ENCODE measurements around the gene WDFY2. TPM values are rescaled to one million over a fixed set of nuclear protein-coding genes. Genes with fewer than 3 reads are reported as not detected.

The WDFY2 gene
- 10 to 100 TPM; 13.4 to 34.0 (median 18.8) TPM for total RNA-seq

DNA sequence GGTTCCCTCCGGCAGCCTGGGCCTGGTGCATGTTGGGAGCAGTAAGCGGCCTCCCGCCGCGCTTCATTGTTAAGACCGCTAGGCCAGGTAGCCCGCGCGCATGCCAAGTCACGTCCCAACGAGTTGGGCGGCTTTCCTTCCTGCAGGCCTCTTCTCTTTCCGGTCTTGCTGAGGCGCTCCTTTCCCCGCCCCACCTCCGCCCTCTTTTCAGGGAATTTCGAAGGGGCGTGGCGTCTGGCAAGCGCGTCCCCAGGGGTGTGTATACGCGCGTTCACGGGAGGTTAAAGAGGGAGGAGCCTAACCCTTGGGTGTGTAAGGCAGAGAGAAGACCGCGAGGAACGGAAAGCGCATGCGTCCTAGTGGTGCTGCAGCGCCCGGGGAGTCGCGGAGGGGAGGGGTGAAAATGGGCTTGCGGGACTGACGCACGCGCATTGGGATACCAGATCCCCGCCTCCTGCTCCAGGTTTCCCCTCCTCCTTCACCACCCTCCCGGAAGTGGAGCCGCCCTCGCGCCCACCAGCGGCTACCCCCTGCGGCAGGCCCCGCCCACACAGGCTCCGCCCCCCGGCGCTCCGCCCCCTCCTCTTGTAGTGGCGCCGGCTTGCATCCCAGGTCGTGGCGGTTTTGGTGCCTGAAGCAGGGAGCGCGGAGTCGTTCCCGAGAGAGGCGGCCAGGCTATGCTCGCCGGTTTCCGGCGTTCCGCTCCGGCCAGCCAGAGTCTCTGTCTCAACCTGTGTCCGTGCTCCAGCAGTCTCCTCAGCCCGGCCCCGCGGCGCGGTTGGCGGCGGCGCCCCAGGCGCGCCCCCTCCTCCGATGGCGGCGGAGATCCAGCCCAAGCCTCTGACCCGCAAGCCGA lies at the start of gene WDFY2:
Gene WDFY2, plus strand, starts transcription at position 588 of the 856 bp plus-strand sequence. Its CDS starts 226 bp downstream, at position 814.
- WGBS, 2 donors, result 0% methylated on average over 60 to 66 of the region's 81 CpGs
- peaks cover 5 to 18% (median 11%) of the 10 kb centered on the region in 4 donors for H3K4me1 ChIP-seq
- ATAC-seq (ENCODE audit: low FRiP score in 2 of 2), result peak; percentile 97 to 99
- H3K27ac ChIP-seq, result peak within 1 kb of the TSS; percentile 89 to 94 (median 92)
- no peaks in the 10 kb centered on the region for H3K27me3 ChIP-seq
- TF ChIP-seq EP300 (IDR thresholded peaks at IDR 0.05) (peak in 1 of 4 donors; percentile 65), POLR2A (IDR thresholded peaks at IDR 0.05) (peak in 3 of 4 donors; percentile 77 to 94 (median 94)), POLR2AphosphoS5 (IDR thresholded peaks at IDR 0.05) (peak; percentile 70 to 89), CTCF (IDR thresholded peaks at IDR 0.05) (peak in 5 of 6 experiments; percentile 10 to 57 (median 55))
- peak; percentile 100 for DNase-seq
- H3K4me3 ChIP-seq, result peak within 1 kb of the TSS; percentile 81 to 96 (median 94)
- H3K36me3 ChIP-seq, result no peaks in the 10 kb centered on the region
- no peaks in the 10 kb centered on the region for H3K9me3 ChIP-seq

DNA sequence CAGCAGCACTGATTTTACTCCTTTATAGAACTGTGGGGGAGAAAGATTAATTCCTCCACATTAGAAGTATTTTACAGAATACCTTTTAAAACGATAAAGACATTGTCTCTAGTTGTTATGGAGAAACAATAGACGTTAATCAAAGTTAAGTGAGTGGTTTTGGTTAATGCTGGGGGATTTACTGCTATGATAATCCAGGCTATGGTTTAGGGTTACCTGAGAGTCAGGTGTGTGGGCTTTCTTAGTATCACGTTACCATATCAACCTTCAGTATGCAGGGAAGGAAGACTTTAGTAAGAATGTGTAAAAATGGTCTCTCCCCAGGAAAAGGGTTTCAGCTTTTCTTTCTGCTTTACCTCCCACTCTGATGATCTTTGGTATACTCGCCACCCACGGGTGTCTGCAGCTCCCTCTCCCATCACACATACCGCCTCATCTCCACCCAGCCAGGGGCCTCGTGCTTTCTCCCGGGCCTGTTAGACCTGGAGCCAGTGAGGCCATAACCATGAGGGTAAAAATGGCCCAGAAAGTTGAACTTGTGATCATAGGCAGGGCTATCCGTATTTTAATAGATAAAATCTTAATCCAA lies 45.6 kb upstream of the WDFY2 start:
- Histone ChIP-seq H3K9me3 (no peaks in the 10 kb centered on the region), H3K27me3 (no peaks in the 10 kb centered on the region), H3K36me3 (no peaks in the 10 kb centered on the region), H3K4me1 (peaks cover 0 to 9% (median 9%) of the 10 kb centered on the region in 4 donors), H3K27ac (no peak overlapping the region), H3K4me3 (no peak overlapping the region)
- ATAC-seq (ENCODE audit: low FRiP score in 2 of 2) (peak in 1 of 2 donors; percentile 20), DNase-seq (no peak)
- WGBS, 2 donors, result 82% methylated on average over 9 of the region's 9 CpGs
- no peak for TF ChIP-seq POLR2AphosphoS5 (IDR thresholded peaks at IDR 0.05)
- TF ChIP-seq POLR2A (IDR thresholded peaks at IDR 0.05), result no peak
- no peak for TF ChIP-seq CTCF (IDR thresholded peaks at IDR 0.05)
- no peak for TF ChIP-seq EP300 (IDR thresholded peaks at IDR 0.05)

DNA sequence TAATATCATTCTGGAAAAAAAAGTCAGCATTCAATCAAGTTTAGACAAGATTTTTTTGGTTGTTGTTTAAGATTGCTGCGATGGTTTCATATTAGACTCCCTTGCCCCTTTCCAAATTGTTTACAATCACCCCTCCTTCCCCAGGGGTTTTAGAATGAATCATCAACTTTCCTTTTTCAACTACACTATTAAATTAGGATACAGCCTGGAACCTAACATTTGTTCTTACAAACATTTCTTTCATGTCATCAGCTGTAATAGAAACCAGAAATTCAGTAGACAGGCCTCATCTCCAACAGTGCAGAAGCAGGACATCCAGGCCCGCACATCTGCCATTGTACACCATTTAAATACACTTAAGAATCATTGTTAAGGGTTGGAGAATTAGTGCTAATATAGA lies 44.4 kb upstream of the WDFY2 start:
- WGBS, 2 donors, result 66 to 77% methylated on average over 2 of the region's 2 CpGs
- H3K27ac ChIP-seq, result no peak overlapping the region
- ATAC-seq (ENCODE audit: low FRiP score in 2 of 2), result peak in 1 of 2 donors; percentile 63

GRCh38 chr13:51541037-51541436 lies 43.2 kb upstream of the WDFY2 start:
- no peak for DNase-seq
- H3K27me3 ChIP-seq, result no peaks in the 10 kb centered on the region
- H3K4me1 ChIP-seq, result peaks cover 0 to 7% (median 2%) of the 10 kb centered on the region in 4 donors
- no peak overlapping the region for H3K4me3 ChIP-seq
- no peak for TF ChIP-seq CTCF (IDR thresholded peaks at IDR 0.05)
- no peak for TF ChIP-seq EP300 (IDR thresholded peaks at IDR 0.05)
- TF ChIP-seq POLR2A (IDR thresholded peaks at IDR 0.05), result no peak
- no peaks in the 10 kb centered on the region for H3K9me3 ChIP-seq
- 87 to 90% methylated on average over 3 of the region's 3 CpGs for WGBS, 2 donors
- no peak overlapping the region for H3K27ac ChIP-seq
- H3K36me3 ChIP-seq, result no peaks in the 10 kb centered on the region
- no peak for ATAC-seq (ENCODE audit: low FRiP score in 2 of 2)

More for the DNA sequence above, 44.4 kb upstream of the WDFY2 start:
- no peak for TF ChIP-seq POLR2AphosphoS5 (IDR thresholded peaks at IDR 0.05)
- no peak for TF ChIP-seq EP300 (IDR thresholded peaks at IDR 0.05)
- no peak for TF ChIP-seq CTCF (IDR thresholded peaks at IDR 0.05)
- no peak for TF ChIP-seq POLR2A (IDR thresholded peaks at IDR 0.05)
- no peak for DNase-seq
- Histone ChIP-seq H3K9me3 (no peaks in the 10 kb centered on the region), H3K4me1 (peaks cover 0 to 7% (median 2%) of the 10 kb centered on the region in 4 donors), H3K36me3 (no peaks in the 10 kb centered on the region), H3K4me3 (no peak overlapping the region), H3K27me3 (no peaks in the 10 kb centered on the region)

All from upper lobe of left lung (tissue), 6 donors.